ENCODE measurements around the gene NDC1. TPM values are rescaled to one million over a fixed set of nuclear protein-coding genes. Genes with fewer than 3 reads are reported as not detected.
"Not testable (repeated sequence)": the region's sequence is repeated elsewhere in the genome, so short reads cannot be mapped to it uniquely, and the experiment has no call there.

The NDC1 gene
- polyA plus RNA-seq, 12 donors = 9.1 to 17.2 (median 13.8) TPM; not detected in 1

- DNase-seq = no peak
Observed at GRCh38 chr1:53766831-53767405, 71.2 kb downstream of the NDC1 start.

GRCh38 chr1:53766194-53766742 is 71.8 kb downstream of the NDC1 start:
- no peak for DNase-seq

- DNase-seq = peak; percentile 10
Observed at GRCh38 chr1:53765657-53766056, 72.4 kb downstream of the NDC1 start.

GRCh38 chr1:53763911-53764310 is 74.2 kb downstream of the NDC1 start:
- DNase-seq = no peak

GRCh38 chr1:53763461-53763860 is 74.6 kb downstream of the NDC1 start:
- no peak for DNase-seq

GRCh38 chr1:53760497-53760896 is 77.6 kb downstream of the NDC1 start:
- DNase-seq = not testable (repeated sequence)

- no peak for DNase-seq
Observed at GRCh38 chr1:53755874-53756273, 82.2 kb downstream of the NDC1 start.

- no peak for DNase-seq
Observed at GRCh38 chr1:53754484-53755312, 83.4 kb downstream of the NDC1 start.

- DNase-seq = no peak
Observed at GRCh38 chr1:53752281-53752680, 85.8 kb downstream of the NDC1 start.

- DNase-seq = no peak
Observed at GRCh38 chr1:53747841-53748240, 90.3 kb downstream of the NDC1 start.

GRCh38 chr1:53740621-53741105 is 97.4 kb downstream of the NDC1 start:
- DNase-seq = no peak

GRCh38 chr1:53739109-53739681 is 98.9 kb downstream of the NDC1 start, which contains the start of gene GLIS1:
Gene GLIS1, minus strand, starts transcription at chr1:53739164. Its CDS starts 1,100 bp downstream, at chr1:53738064.
- peak; percentile 62 for DNase-seq

- no peak for DNase-seq
Observed at GRCh38 chr1:53738205-53739108, 99.6 kb downstream of the NDC1 start.

- DNase-seq = no peak
Observed at GRCh38 chr1:53737648-53738204, 100.4 kb downstream of the NDC1 start.

- DNase-seq = no peak
Observed at GRCh38 chr1:53736290-53736689, 101.8 kb downstream of the NDC1 start.

GRCh38 chr1:53735681-53736080 is 102.4 kb downstream of the NDC1 start:
- no peak for DNase-seq

- DNase-seq = no peak
Observed at GRCh38 chr1:53735261-53735660, 102.8 kb downstream of the NDC1 start.

GRCh38 chr1:53734650-53735211 is 103.4 kb downstream of the NDC1 start:
- DNase-seq = no peak

GRCh38 chr1:53733975-53734649 is 104.0 kb downstream of the NDC1 start:
- DNase-seq = no peak

- no peak for DNase-seq
Observed at GRCh38 chr1:53733447-53733931, 104.6 kb downstream of the NDC1 start.
